Measurements from ENCODE around the gene LARP6. TPM values are rescaled to one million over a fixed set of nuclear protein-coding genes. Genes with fewer than 3 reads are reported as not detected.
A peak's percentile ranks its signal among the peaks of the same experiment; 100 is the strongest.
"Not testable (repeated sequence)": the region's sequence is repeated elsewhere in the genome, so short reads cannot be mapped to it uniquely, and the experiment has no call there.

Gene LARP6
- 128 TPM for polyA plus RNA-seq (2013, experiment 1 of 2; ENCODE audit: insufficient read length)
- 92.7 TPM for polyA plus RNA-seq (2013, experiment 2 of 2; ENCODE audit: insufficient read length)

DNA sequence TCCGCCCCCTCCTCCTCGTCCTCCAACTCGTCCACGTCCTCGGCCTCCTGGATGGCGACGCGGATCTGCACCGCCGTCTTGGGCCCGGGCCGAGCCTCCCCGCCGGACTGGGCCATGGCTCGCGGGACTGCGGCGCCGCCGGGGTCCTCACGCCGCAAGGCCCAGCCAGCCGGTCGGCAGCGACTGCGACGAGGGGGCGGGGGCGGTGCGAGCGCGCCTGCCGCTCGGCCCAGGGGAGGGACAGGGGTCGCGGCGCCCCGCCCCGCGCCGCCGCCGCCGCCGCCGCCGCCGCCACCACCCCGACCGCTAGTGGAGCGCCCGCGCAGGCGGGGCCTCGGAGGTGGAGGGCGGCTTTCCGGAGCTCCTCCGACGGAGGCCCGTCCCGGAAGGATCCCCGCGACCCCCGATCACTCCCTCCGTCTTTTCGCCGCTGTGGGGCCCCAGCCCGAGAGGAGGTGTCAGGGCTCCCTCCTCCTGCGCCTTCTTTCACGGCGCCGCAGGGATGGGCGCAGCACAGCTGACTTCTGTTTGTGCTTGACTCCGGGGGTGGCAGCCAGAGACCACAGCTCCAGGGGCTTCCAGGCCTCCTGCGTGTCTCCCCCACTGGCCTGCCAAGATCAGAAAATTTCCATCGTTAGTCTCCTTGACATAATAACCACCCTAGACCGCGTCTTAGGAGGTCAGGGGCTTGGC lies at the start of gene LARP6:
LARP6 (minus strand) TSS at position 185 of the 693 bp plus-strand sequence; CDS start at position 116, 69 bp downstream.
- peak; percentile 75 for DNase-seq

DNA sequence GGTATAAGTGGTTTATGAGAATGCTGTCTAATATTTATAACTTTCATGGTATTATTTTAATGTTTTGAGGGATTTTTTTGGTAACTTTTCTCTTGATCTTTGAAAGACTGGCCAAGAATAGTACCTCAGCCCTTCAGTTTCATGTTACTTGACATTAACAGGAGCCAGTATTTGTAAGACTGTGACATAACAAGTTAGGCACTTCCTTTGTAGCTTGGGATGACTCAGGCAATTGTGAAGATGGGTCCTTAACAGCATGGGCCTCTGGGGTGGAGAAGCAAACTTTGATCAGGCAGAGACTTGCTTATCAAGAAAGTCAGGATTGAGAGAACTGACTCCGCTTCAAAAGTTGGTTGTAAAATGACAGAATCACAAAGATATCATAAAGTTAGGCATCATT lies 48.1 kb upstream of the LARP6 start:
- DNase-seq = peak; percentile 92

DNA sequence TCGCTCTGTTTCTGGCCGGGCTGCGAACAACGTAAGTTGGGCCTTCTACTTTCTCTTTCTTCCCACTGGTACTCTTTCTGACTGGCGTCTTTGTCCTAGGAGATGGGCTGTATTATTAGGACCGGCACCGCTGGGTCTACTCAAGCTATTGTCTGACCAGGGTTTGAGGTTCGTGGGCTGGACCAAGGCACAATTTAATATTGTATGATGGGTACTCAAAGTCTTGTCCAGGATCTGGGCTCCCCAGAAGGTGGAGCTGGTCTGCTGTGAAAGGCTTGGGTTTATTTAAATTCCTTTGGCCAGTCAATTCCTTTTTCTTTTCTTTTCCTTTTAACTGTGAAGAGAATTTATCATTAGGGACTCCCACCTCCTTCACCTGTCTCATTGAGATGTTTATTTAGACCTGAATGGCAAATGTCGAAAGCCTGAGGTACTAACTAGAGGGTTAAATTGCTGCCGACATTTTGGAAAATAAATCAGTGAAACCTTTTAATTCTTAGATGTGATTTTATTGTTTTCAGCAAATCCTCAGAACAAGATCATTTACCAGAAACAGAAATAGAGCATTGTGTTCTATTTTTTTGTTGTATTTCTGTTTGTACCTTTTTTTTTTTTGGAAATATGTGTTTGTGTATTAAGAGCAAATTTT lies 39.1 kb upstream of the LARP6 start:
- DNase-seq = peak; percentile 77

DNA sequence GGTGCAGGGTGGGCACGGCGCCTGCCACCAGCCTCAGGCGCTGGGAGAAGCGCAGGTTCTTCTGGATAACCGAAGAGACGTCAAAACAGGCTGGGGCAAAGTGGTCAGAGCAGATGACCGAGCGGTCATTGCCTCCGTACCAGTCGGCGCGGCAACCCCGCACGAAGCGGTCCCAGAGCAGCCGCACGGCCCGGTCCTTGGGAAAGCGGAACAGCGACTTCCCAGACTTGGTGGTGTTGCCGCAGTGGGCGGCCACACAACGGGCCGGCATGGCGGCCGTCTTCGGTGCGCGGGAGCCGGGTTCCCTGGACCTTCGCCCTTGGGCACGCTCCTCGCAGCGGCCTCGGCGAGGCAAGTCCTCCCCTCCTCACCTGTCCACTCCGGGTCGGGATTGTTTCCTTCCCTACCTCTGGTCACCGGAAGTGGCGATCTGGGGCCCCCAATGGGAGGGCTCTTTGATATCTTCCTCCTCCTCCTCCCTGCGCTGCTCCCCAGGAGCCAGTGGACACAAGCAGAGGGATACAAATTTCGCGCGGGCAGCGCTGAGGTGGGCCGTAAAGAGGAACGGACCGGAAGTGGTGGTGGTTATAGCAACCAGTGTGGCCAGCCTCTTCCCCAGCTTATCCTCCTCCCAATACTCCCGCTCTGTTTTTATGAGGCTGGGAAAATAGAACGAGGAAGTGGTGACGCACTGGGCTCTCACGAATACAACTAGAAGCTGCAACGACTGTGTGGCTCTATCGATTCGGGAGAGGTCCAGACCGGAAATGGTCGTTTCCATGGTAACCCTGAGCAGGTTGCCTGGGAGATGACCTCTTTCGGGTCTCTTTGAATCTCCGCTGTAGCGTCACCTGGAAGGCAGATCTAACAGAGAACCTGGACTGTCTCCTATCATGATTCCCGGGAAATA lies 38.3 kb upstream of the LARP6 start, which contains the start of the genes LRRC49 and THAP10:
LRRC49 (plus strand) TSS at position 825 of the 910 bp plus-strand sequence; CDS start at position 894, 69 bp downstream.
THAP10 (minus strand) TSS at position 432 of the 910 bp plus-strand sequence; CDS start at position 271, 161 bp downstream.
- peak; percentile 98 for DNase-seq

DNA sequence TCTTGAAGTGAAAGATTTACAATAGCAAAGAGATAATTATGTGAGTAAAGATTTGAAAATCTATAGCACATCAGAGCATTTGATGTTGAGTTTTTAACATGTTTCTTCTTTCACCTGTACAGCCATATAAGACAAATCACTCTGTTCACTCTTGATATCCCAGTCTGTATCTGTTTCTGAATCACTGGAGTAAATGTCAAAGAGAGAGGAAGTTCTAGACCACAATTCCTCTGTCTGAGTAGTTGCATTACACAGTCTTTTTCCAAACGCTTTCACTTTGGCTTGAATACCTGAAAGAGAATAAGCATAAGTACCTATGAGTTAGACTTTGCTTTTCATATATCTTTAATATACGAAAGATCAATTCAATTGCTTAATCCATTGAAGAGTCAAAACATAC lies 28.4 kb upstream of the LARP6 start:
- no peak for DNase-seq

DNA sequence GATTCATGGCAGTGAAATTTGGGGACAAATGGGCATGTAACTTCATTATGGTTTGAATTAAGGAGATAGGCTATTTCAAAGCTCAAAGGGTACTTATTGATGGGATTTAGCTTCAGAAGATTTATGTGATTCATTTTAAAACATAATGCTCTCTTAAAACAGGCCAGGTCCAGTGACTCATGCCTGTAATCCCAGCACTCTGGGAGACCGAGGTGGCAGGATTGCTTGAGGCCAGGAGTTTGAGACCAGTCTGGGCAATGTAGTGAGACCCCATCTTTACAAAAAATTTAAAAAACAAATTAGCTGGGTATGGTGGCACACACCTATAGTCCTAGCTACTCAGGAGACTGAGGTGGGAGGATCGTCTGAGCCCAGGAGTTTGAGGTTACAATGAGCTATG lies 26.8 kb upstream of the LARP6 start:
- DNase-seq = no peak

DNA sequence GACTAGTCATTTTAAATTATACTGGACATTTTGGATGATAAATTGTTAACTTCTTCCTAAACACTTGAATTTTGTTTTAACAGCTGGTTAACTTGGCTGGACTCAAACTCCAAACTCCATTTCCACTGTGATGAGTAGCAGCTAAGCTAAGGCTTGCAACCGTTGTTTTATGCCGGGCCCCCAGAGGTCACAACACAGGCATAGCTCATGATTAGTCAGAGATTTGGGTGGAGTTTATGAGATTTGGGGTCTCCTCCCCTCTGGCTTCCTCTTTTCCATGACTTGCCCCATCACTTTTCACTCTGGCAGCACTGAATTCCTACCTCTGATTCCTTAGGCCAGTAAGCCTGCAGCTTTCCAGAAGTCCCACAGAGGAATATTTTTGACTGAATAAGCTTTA lies 25.4 kb upstream of the LARP6 start:
- DNase-seq = peak; percentile 77

DNA sequence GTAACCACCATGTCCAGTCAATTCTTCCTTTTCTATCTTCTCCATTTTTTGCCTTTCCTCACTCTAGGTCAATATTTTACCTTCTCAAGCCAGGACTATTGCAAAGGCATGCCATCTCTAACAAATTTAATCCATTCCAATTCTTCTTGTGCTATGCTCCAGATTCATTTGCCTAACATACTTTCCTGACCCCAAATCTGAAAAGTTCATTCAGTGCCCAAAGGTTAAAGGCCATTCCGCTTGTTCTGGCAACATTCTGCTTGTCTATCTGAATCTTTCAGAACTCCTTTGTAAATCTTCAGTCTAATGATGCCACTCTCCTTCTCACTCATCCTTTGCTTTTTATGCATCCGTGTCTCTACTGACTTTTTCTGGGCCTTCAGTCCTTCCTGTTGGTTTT lies 22.7 kb upstream of the LARP6 start:
- DNase-seq = no peak

DNA sequence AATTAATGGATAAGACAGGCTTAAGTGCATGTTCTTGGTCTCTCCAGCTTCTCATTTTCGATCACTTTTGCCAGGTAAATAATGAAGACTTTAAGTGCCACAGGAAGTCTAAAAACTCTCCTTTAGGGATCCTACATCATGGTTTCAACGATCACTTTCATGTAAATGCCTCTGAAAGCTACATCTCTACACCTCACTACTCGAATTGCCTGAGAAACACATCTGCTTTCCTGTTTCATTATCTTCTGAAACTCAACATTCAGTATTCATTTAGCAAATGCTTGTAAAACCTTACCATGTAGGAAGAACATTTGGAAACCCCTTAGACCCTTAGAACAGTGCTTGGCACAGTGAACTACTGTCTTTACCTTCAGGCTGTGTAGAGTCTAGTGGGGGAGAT lies 22.1 kb upstream of the LARP6 start:
- no peak for DNase-seq

DNA sequence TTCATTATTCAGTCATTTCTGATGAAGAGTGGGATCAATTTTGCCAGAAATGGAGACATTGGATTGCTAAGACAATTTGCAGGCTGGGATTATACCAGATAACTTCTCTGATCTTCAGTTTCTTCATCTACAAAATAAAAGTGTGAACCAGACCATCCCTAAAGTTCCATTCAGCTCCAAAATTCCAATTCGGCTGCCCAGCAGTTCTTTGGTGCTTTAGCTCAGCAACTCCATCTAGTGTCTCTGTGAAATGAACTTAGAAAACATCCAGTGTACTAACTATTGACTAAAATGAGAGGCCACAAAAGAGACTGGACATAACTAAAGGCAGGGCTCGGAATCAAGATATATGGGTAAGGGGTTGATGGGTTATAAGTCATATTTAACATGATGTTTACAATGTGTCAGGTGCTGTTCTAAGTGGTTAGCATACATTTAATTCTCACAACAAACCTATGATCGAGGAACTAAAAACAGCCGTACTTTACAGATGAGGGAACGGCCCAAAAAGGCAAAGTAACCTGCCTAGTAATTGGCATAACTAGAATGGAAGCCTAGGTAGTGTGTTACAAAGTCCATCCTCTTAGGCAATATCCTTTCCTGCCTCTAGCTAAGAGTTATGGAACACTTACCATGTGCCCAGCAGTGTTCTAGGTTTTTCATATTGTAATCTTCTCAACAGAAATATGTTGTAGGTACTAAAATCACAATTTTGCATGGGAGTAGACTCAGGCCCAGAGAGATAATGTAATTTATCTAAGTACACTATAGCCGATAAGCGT lies 21.2 kb upstream of the LARP6 start:
- peak; percentile 65 for DNase-seq

DNA sequence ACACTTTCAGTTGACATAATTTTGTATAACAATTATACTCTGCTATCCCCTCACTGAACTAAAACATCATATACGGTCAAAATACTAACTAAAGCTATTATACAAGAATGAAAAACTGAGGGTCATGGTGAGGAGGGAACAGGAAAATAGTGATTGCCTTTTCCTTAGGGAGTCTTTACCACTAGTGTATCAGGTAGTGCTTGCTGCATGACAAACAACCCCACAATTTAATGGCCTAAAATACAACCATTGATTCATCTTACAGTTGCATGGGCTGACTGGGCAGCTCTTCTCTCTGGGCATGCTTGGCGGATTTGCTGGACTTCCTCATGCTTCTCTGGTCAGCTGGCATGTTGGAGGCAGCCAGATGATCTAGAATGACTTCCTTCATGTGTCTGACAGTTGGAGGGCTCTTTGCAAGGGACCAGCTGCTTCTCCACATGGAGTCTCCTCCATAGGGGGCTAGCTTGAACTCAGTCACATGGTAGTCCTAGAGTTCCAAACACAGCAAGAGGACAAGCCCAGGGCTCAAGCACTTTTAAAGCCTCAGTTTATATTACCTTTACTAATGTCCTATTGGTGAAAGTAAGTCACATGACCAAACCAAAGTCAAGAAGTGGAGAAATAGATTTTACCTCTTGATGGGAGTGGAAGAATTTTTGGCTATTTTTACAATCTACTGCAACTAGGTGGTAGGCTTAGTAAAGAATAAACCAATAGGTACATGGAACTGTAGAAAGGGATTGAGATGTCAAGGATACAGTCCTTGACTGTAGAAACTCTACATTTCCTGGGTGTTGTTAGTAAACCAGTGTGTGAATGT lies 19.5 kb upstream of the LARP6 start:
- DNase-seq = no peak

DNA sequence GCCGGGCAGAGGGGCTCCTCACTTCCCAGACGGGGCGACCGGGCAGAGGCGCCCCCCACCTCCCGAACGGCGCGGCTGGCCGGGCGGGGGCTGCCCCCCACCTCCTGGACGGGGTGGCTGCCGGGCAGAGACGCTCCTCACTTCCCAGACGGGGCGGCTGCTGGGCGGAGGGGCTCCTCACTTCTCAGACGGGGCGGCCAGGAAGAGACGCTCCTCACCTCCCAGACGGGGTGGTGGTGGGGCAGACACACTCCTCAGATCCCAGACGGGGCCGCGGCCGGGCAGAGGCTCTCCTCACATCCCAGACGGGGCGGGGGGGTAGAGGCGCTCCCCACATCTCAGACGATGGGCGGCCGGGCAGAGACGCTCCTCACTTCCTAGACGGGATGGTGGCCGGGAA lies 17.5 kb upstream of the LARP6 start:
- not testable (repeated sequence) for DNase-seq

DNA sequence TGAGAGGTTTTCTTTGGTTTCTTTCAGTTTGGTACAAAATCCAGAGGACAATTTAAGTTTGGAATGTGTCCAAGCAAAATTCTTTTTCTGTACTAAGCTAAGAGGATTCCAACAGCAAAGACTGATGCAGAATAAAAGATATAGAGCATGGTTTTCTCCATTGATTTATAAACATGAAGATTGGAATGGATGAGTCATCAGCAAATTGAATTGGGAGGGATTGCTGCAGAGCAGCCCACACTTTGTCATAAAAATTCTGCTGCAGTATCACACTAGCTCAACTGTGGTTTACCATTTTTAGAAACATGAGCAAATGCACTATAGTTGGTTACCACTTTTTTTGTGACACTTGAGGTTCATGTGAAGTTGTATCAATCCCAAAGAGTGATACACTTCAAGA lies 16.1 kb upstream of the LARP6 start:
- peak; percentile 81 for DNase-seq

DNA sequence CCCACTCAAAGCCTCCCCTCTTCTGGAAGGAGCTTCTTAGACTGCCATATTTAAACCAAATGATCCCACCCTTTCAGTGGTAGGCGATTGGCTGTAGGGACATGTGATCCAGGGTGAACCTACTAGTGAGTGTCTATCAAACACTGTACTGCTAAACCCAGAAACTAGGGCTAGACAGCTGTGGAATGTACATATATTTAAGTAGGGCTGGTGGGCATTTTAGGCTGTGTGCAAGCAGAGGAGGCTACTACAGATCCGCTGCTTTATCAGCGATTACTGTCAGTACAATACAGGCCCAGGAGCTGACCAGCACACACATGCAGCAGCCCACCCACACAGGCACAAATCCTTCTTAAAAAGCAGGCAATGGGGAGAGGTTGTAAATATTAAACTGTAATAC lies 15.4 kb upstream of the LARP6 start:
- DNase-seq = no peak

DNA sequence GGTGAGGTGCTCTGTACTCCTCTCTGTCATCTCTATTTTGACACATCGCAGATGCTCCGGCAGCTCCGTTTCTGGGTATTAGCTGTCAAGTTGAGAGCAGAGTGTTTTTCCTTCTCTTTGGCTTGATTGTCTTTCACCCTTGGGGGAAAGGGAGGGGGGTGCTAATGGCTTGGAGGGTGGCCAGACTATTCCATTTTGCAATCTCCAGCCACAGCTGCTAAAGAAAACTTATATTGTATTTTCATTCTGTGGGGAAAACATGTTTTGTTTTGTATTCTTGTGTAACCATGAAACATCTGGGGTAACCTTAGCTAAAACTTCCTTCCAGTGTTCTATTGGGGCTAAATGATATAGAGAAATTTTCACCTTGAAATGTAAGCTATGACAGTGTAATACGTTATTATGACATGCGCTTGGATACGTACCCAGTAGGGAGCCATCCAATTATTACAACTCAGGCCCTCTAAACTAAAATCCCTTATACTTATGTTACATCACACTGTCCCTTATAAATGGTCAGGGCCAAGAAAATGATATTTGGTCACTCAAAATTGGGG lies 14.0 kb upstream of the LARP6 start:
- peak; percentile 41 for DNase-seq

DNA sequence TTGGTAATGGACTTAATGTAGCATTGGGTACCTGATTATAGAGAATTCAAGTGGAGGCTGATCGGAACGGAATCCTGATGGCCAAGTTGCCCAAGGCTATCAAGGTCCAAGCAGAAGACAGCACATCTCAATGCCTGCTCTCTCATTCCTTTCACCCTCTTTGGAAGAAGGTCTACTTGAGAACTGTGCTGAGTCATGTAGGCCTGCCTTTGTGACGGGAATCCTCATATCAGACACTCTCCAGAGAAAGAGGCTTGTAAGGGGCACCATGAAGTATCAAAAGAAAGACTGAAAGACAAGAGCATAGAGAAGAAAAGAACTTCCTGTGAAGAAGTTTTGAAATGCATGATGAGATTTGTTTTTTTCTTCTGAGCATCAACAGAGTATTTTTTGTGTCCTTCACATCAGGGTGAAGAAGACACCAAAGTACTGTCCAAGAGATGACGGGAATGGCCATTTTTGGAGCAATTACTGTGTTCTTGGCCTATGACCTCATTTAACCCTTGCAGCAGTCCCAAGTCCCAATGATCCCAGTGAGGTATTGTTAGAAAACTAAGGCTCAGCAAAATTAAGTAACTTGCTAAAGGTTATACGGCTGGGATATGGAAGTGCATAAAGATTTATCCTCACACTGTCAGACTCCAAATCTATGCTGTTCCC lies 13.2 kb upstream of the LARP6 start:
- peak; percentile 35 for DNase-seq

DNA sequence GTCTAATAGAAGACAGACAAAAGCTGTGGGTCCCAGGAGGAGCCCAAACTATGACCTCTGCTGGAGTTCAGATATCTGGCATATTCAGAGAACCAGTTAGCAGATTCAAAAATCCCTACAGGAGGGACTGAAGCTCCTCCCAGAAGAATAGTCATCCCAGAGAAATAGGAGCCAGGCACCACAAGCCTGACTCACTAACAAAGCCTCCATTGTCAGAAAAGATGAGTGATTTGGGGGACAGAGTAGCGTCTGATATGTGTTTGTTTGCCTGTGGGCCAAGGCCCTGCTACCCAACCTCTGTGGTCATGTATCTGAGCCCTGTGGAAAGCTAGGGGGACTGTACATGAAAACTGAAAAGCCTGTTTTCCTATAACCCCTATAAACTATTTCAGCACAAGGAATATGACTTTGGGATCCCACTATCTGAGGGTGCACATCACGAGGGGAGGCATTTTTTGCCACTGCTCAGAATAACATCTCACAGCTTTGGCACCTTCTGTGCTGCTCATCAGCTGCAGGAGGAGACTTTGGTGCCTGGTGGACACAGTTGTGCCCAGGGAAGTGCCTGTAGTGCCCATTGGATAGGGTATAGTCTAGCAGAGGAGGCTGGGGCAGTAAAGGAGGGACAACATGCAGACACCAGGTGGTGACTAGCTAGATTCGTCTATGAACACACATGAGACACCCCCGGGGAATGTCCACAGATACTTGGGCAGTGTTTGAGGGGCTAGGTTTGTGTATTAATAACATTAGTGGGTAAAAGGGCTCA lies 9.7 kb upstream of the LARP6 start:
- peak; percentile 91 for DNase-seq

DNA sequence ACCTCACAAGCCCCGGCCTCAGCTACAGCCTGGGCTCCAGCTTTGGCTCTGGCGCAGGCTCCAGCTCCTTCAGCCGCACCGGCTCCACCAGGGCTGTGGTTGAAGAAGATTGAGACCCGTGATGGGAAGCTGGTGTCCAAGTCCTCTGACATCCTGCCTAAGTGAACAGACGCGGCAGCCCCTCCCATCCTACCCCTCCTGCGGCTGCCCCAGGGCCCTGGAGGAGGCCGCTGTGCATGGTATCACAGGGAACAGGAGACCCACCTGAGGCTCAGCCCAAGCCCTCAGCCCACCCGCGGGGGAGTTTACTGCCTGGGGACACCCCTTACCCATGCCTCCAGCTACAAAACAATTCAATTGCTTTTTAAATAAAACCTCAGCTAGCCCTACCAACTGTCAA lies 6.0 kb upstream of the LARP6 start:
- DNase-seq = no peak

DNA sequence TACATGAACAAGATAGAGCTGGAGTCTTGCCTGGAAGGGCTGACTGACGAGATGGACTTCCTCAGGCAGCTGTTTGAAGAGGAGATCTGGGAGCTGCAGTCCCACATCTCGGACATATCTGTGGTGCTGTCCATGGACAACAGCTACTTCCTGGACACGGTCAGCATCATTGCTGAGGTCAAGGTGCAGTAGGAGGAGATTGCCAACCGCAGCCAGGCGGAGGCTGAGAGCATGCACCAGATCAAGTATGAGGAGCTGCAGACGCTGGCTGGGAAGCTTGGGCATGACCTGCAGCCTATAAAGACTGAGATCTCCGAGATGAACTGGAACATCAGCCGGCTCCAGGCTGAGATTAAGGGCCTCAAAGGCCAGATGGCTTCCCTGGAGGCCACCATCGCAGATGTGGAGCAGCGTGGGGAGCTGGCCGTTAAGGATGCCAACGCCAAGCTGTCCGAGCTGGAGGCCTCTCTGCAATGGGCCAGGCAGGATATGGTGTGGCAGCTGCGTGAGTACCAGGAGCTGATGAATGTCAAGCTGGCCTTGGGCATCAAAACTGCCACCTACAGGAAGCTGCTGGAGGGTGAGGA lies 5.5 kb upstream of the LARP6 start:
- no peak for DNase-seq

Measured in fibroblast of skin of back (primary cell).